SIG-M5 treated with dmso at 0.1 percent for 504 hours (cell line): ENCODE results near the gene GYS1.

ENCODE experiments used
- DNase-seq: peaks from one replicate; lab custom pipeline; 2025; ENCODE audit not compliant: unreplicated experiment; lab: John Stamatoyannopoulos, UW

The GYS1 gene

GRCh38 chr19:48990400-48990799, 2.7 kb downstream of the GYS1 start:
- DNase-seq = no peak

- no peak for DNase-seq
Observed at GRCh38 chr19:48989701-48990291, 3.3 kb downstream of the GYS1 start.

DNA sequence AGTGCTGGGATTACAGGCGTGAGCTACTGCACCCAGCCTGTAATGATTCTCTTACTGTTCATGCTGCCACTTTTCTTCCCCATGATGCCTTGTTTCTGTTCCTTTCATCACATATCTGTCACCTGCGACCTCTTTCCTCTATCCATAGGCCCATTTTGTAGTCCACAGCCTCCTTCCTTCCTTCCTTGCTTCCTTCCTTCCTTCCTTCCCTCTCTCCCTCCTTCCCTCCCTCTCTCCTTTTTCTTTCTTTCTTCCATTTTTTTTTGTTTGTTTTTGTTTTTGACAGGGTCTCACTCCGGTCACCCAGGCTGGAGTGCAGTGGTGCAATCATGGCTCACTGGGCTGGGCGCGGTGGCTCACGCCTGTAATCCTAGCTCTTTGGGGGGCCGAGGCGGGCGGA, 4.2 kb downstream of the GYS1 start:
- no peak for DNase-seq

DNA sequence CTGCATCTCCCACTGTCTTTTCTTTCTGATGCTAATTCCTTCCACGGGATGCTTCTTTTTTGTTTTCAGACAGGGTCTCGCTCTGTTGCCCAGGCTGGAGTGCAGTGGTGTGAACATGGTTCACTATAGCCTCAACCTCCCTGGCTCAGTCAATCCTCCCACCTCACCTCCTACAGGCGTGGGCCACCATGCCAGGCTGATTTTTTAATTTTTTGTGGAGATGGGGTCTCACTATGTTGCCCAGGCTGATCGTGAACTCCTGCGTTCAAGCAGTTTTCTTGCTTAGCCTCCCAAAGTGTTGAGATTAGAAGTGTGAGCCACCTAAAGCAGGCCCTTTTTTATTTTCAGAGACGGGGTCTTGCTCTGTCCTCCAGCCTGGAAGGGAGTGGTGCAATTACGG, 4.8 kb downstream of the GYS1 start:
- DNase-seq = no peak

- DNase-seq = no peak
Observed at GRCh38 chr19:48987323-48987722, 5.8 kb downstream of the GYS1 start.

GRCh38 chr19:48986211-48986610, 6.9 kb downstream of the GYS1 start:
- DNase-seq = no peak

DNA sequence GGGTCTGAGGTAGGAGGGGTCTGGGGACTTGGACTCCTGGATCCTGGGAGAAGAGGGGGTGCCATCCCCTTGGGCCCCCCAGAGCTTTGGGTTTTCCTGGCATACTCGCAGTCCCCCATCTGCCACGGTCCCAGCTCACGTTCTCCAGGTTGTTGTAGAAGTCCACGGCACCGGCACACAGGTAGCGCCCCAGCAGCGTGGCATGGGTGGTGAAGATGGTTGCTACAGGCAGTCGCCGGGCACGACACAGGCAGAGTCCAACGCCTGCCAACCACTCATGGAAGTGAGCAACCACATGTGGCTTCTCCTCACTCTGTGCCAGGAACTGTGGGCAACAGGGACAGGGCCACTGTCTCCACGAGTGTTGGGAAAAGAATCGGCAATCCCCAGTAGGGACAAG, 7.4 kb downstream of the GYS1 start:
- DNase-seq = no peak

DNA sequence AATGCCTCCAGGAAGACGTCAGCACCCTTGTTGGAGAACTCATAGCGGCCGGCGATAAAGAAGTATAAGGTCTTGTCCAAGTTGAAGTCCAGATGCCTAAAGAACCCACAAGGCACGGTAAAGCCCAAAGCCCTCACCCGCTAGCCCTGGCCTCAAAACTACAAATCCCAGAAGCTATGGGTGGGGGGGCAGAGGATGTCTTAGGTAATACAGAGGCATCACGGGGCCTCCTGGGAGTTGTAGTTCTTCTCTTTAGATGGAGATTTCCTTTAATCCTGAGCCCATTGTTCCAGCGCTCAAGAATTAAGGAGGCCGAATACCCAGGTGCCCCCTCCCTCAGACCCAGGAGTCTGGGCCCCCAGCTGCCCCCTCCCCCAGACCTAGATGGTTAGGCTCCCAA, 10.8 kb downstream of the GYS1 start:
- DNase-seq = no peak

DNA sequence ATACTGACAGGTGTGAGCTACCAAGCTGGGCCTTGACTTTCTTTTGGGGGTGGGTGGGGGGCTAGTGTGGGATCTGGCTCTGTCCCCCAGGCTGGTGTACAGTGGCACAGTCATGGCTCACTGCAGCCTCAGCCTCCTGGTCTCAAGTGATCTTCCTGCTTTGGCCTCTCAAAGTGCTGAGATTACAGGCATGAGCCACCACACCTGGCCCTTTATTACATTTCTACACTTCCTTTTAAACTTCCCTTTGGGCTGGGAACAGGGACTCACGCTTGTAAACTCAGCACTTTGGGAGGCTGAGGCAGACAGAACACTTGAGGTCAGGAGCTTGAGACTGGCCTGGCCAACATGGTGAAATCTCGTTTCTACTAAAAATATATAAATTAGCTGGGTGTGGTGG, 16.0 kb downstream of the GYS1 start:
- DNase-seq = no peak

- peak; percentile 39 for DNase-seq
Observed at GRCh38 chr19:48975947-48976847, 16.9 kb downstream of the GYS1 start.

GRCh38 chr19:48970923-48971395, 22.1 kb downstream of the GYS1 start:
- peak; percentile 78 for DNase-seq

DNA sequence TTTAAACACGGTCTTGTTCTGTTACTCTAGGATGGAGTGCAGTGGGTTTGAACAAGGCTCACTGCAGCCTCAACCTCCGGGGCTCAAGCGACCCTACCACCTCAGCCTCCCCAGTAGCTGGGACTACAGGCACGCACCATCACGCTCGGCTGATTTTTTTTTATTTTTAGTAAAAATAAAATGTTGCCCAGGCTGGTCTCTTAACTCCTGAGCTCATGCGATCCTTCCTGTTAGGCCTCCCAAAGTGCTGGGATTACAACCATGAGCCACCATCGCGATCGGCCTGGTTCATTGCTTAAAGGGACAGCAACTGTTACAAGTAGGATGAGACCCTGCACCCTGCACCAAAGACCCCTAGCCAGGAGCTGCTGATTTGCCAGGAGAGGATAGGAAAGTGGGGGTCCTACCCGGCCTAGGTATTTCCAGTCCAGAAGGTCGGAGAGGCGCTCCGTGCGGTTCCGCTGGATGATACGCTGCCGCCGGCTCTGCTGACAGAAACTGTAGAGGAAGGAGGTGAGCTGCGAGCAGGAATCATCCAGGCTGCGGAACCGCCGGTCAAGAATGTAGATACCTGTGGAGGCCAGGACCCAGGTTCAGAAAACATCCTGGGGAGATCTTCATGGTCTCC, 22.9 kb downstream of the GYS1 start:
- no peak for DNase-seq

DNA sequence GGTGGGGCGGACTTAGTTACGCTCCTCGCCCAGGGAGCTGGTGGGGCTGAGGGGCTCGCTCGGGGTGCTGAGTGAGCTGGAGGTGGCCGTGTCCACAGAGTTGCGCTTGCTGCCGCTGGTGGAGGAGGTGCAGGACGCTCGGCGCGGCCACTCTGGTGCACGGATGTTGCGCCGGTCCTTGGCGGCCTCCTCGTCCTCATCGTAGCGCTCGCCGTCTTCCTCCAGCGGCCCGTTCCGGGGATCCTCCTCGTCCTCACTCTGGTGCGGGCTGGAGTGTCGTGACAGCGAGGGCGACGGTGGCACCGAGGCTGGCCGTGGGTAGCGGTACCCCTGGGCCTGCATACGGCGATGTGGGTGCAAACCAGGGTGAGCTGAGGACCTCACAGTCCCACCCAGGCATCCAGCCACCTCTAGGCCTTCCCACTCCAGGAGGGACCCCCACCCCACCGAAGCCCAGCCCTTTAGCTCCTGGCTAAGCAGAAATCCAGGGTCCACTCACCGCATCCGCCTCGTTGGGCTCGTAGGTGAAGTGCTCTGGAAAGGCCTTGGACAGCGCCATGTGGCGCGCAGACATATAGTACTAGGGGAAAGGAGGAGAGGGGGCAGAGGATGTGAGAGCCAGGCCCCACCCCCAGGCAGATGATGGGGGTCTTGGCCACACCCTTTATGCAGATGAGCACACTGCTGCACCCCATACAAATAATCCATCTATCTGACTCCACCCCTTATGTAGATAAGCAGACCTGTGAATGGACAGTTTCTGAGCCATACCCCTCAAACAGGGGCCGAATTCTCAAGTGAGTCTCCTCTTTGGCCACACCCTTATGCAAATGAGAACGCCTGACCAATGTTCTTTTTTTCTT, 23.6 kb downstream of the GYS1 start:
- peak; percentile 50 for DNase-seq

DNA sequence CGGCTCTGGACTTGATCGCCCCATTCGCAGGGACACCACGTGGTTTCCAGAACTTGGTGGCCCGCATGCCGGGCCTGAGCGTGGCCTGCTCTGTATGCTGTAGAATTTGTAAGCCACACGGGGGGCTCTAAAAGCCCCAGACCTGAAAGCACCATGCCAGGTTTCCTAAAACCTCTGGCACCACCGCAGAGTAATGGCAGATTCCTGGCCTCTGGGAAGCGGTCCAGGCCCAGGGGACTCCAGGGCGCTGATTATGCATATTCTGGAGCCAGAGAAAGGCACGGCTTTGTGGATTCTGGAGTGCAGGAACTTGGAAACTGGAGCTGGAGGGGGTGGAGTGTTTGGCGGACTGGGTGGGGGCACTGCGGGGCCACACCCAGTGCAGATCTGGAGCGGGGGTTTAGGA, 24.3 kb downstream of the GYS1 start:
- DNase-seq = no peak

DNA sequence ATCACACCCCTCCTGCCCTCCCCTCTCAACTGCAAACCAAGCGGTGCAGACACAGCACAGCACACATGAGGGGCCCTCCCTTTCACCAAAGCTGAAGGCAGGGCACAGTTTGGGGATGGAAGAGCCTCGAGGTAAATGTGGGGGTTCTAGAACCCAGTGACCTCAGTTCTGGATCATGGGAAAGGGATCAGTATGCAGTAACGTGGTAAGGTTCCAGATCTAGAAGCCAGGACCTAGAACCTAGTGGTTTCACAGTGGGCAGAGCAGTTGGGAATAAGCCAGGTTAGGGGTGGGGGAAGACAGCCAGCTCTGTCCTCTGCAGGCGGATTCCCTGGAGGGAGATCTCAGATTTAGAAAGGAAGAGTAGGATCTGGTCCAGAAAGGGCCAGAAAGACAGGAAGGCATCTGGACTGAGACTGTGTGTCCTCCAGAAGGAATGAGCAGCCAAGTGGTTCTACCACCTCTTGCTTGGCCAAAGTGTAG, 24.9 kb downstream of the GYS1 start:
- no peak for DNase-seq

- peak; percentile 88 for DNase-seq
Observed at GRCh38 chr19:48967346-48968178, 25.5 kb downstream of the GYS1 start.

GRCh38 chr19:48966541-48967345, 26.4 kb downstream of the GYS1 start:
- peak; percentile 44 for DNase-seq

DNA sequence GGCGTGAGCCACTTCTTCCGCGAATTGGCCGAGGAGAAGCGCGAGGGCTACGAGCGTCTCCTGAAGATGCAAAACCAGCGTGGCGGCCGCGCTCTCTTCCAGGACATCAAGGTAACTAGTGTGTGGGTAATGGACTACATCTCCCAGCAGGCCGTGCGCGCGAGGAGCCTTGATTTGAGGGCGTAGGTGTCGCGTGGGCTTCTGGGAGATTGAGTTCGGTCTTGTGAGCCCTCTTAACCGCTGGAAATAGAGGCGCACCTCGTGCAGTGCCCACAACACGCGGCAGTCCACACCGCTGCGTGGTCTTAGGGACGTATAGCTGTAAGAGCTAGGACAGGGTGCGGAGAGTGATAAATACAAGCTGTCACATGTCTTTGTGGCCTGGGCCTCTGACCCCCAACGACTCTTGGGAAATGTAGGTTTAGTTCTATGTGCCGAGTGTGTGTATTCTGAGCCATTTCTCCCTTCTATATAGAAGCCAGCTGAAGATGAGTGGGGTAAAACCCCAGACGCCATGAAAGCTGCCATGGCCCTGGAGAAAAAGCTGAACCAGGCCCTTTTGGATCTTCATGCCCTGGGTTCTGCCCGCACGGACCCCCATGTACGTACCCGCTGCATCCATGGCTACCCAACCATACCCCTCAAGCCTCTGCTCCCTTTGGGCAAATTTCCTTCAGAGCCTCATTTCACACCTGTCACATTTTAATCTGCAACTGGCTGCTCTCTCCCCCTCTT, 27.1 kb downstream of the GYS1 start:
- DNase-seq = peak; percentile 69
